Tibial nerve (tissue), 4 donors: ENCODE measurements around the gene TOMM34. TPM values are rescaled to one million over a fixed set of nuclear protein-coding genes. Genes with fewer than 3 reads are reported as not detected.

Experiments used
- DNase-seq, 2 donors: peaks; one replicate each; pipeline ENCODE4 v3.0.0-alpha.2; 2019; ENCODE audit warnings: low spot score in 2 of 2
- H3K27ac ChIP-seq, 4 donors: fragments of 200-600 bp; sonication (generic) in 3 of 4; one replicate each; pipeline ENCODE4 v1.5.1; 2017 to 2019; ENCODE audit warnings: mild to moderate bottlenecking in 1 of 4
- H3K27me3 ChIP-seq, 2 donors: fragments of 200-600 bp; sonication (generic) in 1 of 2; one replicate each; pipeline versions ENCODE4 v1.5.1 to v1.6.0; 2017 to 2019
- H3K36me3 ChIP-seq, 3 donors: fragments of 200-600 bp; sonication (generic); one replicate each; pipeline ENCODE4 v1.5.1; 2018 to 2019
- H3K4me1 ChIP-seq, 4 donors: fragments of 200-600 bp; sonication (generic) in 3 of 4; one replicate each; pipeline ENCODE4 v1.5.1; 2017 to 2019
- H3K4me3 ChIP-seq, 4 donors: fragments of 200-600 bp; sonication (generic) in 3 of 4; one replicate each; pipeline ENCODE4 v1.5.1; 2017 to 2019; ENCODE audit warnings: mild to moderate bottlenecking in 1 of 4, moderate library complexity in 1 of 4
- H3K9me3 ChIP-seq, 4 donors: fragments of 200-600 bp; sonication (generic) in 3 of 4; one replicate each; pipeline ENCODE4 v1.5.1; 2017 to 2019
- EP300 ChIP-seq, 2 donors: sonication (generic); formaldehyde crosslinking; IDR thresholded peaks; one replicate each; pipeline ENCODE4 v1.6.1; 2017; ENCODE audit warnings: antibody characterized with exemption in 2 of 2, mild to moderate bottlenecking in 1 of 2
- POLR2A ChIP-seq, 2 donors: fragments of 450-650 bp; IDR thresholded peaks; one replicate each; pipeline ENCODE4 v1.6.1; 2017; ENCODE audit warnings: antibody characterized with exemption in 2 of 2, mild to moderate bottlenecking in 2 of 2, moderate library complexity in 2 of 2
- WGBS, 2 donors: methylation state at CpG; one replicate each; pipeline ENCODE4 v1.1.5; 2018; 5-methylcytosine and 5-hydroxymethylcytosine counted together
- total RNA-seq, 4 donors: library from RNA; depleted of rRNA; stranded (reverse); fragments of >200 nt; gene quantifications; one replicate each; pipeline ENCODE4 v1.1.0, GENCODE V29; 2016
- TF ChIP-seq, protein P1 (sequence below), 5 experiments: fragments of 200-600 bp in 3 of 5; fragments of 450-650 bp in 2 of 5; sonication (generic) in 3 of 5; IDR thresholded peaks; one replicate each; pipeline ENCODE4 v1.5.1; 2016 to 2019; ENCODE audit warnings: antibody characterized with exemption in 5 of 5, mild to moderate bottlenecking in 3 of 5, moderate library complexity in 2 of 5

Gene TOMM34
- total RNA-seq, 4 donors from 2014 or later, result 5.9 to 18.0 (median 13.9) TPM

DNA sequence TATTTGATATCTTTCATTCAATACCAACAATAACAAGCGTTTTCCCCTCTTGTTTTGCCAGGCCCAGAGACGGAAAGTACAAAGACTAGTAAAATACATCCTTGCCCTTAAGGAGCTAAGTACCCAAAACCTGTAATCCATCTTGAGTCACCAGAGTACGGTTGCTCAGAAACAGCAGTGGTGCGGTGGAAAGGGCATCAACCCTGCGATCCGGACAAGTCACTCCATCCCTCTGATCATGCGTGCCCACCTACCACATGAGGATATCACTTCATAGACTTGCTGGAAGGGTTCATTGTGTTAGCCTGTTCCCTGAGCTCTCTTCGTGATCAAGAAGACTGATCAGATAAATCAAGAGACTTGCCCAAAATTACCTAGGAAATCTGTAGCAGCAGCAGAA, 1.9 kb downstream of the TOMM34 start:
- H3K4me3 ChIP-seq, result no peak overlapping the region
- 92 to 93% methylated on average over 8 of the region's 8 CpGs for WGBS, 2 donors

GRCh38 chr20:44956410-44956809, 3.8 kb downstream of the TOMM34 start:
- Histone ChIP-seq H3K27me3 (no peaks in the 10 kb centered on the region), H3K27ac (no peak overlapping the region), H3K4me1 (peaks cover 0 to 25% (median 8%) of the 10 kb centered on the region in 4 donors), H3K9me3 (no peaks in the 10 kb centered on the region), H3K36me3 (peaks cover 0 to 50% (median 14%) of the 10 kb centered on the region in 3 donors), H3K4me3 (no peak overlapping the region)
- WGBS, 2 donors, result 84 to 91% methylated on average over 3 of the region's 3 CpGs
- no peak for DNase-seq
- TF ChIP-seq EP300 (IDR thresholded peaks at IDR 0.05), result no peak
- no peak for TF ChIP-seq POLR2A (IDR thresholded peaks at IDR 0.05)
- TF ChIP-seq, protein P1, sequence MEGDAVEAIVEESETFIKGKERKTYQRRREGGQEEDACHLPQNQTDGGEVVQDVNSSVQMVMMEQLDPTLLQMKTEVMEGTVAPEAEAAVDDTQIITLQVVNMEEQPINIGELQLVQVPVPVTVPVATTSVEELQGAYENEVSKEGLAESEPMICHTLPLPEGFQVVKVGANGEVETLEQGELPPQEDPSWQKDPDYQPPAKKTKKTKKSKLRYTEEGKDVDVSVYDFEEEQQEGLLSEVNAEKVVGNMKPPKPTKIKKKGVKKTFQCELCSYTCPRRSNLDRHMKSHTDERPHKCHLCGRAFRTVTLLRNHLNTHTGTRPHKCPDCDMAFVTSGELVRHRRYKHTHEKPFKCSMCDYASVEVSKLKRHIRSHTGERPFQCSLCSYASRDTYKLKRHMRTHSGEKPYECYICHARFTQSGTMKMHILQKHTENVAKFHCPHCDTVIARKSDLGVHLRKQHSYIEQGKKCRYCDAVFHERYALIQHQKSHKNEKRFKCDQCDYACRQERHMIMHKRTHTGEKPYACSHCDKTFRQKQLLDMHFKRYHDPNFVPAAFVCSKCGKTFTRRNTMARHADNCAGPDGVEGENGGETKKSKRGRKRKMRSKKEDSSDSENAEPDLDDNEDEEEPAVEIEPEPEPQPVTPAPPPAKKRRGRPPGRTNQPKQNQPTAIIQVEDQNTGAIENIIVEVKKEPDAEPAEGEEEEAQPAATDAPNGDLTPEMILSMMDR (IDR thresholded peaks at IDR 0.05), result no peak

More for the DNA sequence above, 1.9 kb downstream of the TOMM34 start:
- H3K27me3 ChIP-seq, result no peaks in the 10 kb centered on the region
- no peak for DNase-seq
- TF ChIP-seq EP300 (IDR thresholded peaks at IDR 0.05), result no peak
- TF ChIP-seq, protein P1 (IDR thresholded peaks at IDR 0.05), result no peak
- no peaks in the 10 kb centered on the region for H3K9me3 ChIP-seq
- H3K36me3 ChIP-seq, result peaks cover 0 to 32% (median 8%) of the 10 kb centered on the region in 3 donors
- no peak overlapping the region for H3K27ac ChIP-seq
- peaks cover 0 to 25% (median 8%) of the 10 kb centered on the region in 4 donors for H3K4me1 ChIP-seq

GRCh38 chr20:44955270-44955669, 4.9 kb downstream of the TOMM34 start:
- whole genome bisulfite sequencing, 2 donors, result 77 to 86% methylated on average over 4 of the region's 4 CpGs
- no peaks in the 10 kb centered on the region for H3K9me3 ChIP-seq
- peaks cover 0 to 16% (median 6%) of the 10 kb centered on the region in 4 donors for H3K4me1 ChIP-seq
- no peak overlapping the region for H3K27ac ChIP-seq
- no peak for DNase-seq
- TF ChIP-seq, protein P1 (IDR thresholded peaks at IDR 0.05), result no peak
- no peak for TF ChIP-seq POLR2A (IDR thresholded peaks at IDR 0.05)
- no peak for TF ChIP-seq EP300 (IDR thresholded peaks at IDR 0.05)
- no peak overlapping the region for H3K4me3 ChIP-seq
- H3K27me3 ChIP-seq, result no peaks in the 10 kb centered on the region
- peaks cover 0 to 61% (median 14%) of the 10 kb centered on the region in 3 donors for H3K36me3 ChIP-seq

GRCh38 chr20:44954211-44954610, 6.0 kb downstream of the TOMM34 start:
- DNase-seq, result no peak

DNA sequence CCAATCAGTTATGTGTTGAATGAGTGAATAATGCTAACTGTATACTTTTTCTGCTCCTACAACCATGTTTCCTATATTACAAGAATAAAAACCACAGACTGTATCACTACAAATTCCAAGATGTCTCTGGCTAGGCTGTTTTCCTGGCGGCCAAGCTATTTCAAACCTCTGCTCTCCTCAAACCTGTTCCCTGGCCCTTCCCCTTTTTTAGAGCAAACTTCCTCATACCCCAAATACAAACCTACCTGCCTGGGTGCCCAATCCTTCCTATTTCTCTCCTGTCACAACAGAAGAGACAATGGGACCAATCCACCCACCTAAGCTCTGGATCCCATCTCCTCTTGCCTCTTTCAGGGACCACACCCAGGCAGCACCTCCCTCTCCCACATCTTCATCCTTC, 7.5 kb downstream of the TOMM34 start:
- DNase-seq, result no peak
- H3K4me3 ChIP-seq, result no peak overlapping the region
- WGBS, 2 donors, result 87 to 94% methylated on average over 1 of the region's 1 CpG
- no peaks in the 10 kb centered on the region for H3K27me3 ChIP-seq
- H3K36me3 ChIP-seq, result peaks cover 0 to 86% (median 19%) of the 10 kb centered on the region in 3 donors
- no peak overlapping the region for H3K27ac ChIP-seq
- H3K9me3 ChIP-seq, result no peaks in the 10 kb centered on the region
- no peak for TF ChIP-seq EP300 (IDR thresholded peaks at IDR 0.05)
- TF ChIP-seq, protein P1 (IDR thresholded peaks at IDR 0.05), result no peak
- TF ChIP-seq POLR2A (IDR thresholded peaks at IDR 0.05), result no peak
- no peaks in the 10 kb centered on the region for H3K4me1 ChIP-seq

More at GRCh38 chr20:44954211-44954610, 6.0 kb downstream of the TOMM34 start:
- H3K4me1 ChIP-seq, result peaks cover 0 to 11% (median 4%) of the 10 kb centered on the region in 4 donors
- peaks cover 0 to 72% (median 14%) of the 10 kb centered on the region in 3 donors for H3K36me3 ChIP-seq
- WGBS, 2 donors, result 95 to 98% methylated on average over 5 of the region's 5 CpGs
- no peaks in the 10 kb centered on the region for H3K9me3 ChIP-seq
- TF ChIP-seq POLR2A (IDR thresholded peaks at IDR 0.05), result no peak
- no peaks in the 10 kb centered on the region for H3K27me3 ChIP-seq
- H3K4me3 ChIP-seq, result no peak overlapping the region
- no peak overlapping the region for H3K27ac ChIP-seq

GRCh38 chr20:44950368-44950767, 9.8 kb downstream of the TOMM34 start:
- no peak overlapping the region for H3K27ac ChIP-seq
- WGBS, 2 donors, result 93 to 95% methylated on average over 1 of the region's 1 CpG
- peaks cover 0 to 99% (median 19%) of the 10 kb centered on the region in 3 donors for H3K36me3 ChIP-seq
- no peaks in the 10 kb centered on the region for H3K4me1 ChIP-seq
- H3K9me3 ChIP-seq, result no peaks in the 10 kb centered on the region
- no peak overlapping the region for H3K4me3 ChIP-seq
- no peak for TF ChIP-seq EP300 (IDR thresholded peaks at IDR 0.05)
- no peak for TF ChIP-seq POLR2A (IDR thresholded peaks at IDR 0.05)
- TF ChIP-seq, protein P1 (IDR thresholded peaks at IDR 0.05), result no peak
- DNase-seq, result no peak
- no peaks in the 10 kb centered on the region for H3K27me3 ChIP-seq
